GM21447 (cell line): Measurements from ENCODE around the gene SLC22A3.
A peak's percentile ranks its signal among the peaks of the same experiment; 100 is the strongest.
"Not testable (repeated sequence)": the region's sequence is repeated elsewhere in the genome, so short reads cannot be mapped to it uniquely, and the experiment has no call there.

Source experiments
- ATAC-seq: cut with Tn5 transposase; IDR thresholded peaks from one replicate; pipeline ENCODE4 v1.9.1; 2021; ENCODE audit not compliant: unreplicated experiment

The SLC22A3 gene

GRCh38 chr6:160438481-160438880 is 90.3 kb downstream of the SLC22A3 start:
- ATAC-seq: no peak

GRCh38 chr6:160439751-160440150 is 91.6 kb downstream of the SLC22A3 start:
- no peak for ATAC-seq

GRCh38 chr6:160442151-160442550 is 94.0 kb downstream of the SLC22A3 start:
- no peak for ATAC-seq

- no peak for ATAC-seq
Observed at GRCh38 chr6:160445130-160445529, 97.0 kb downstream of the SLC22A3 start.

GRCh38 chr6:160447350-160447749 is 99.2 kb downstream of the SLC22A3 start:
- ATAC-seq: no peak

GRCh38 chr6:160449787-160450186 is 101.6 kb downstream of the SLC22A3 start:
- not testable (repeated sequence) for ATAC-seq

- ATAC-seq: no peak
Observed at GRCh38 chr6:160450849-160451248, 102.7 kb downstream of the SLC22A3 start.

GRCh38 chr6:160454303-160454702 is 106.1 kb downstream of the SLC22A3 start:
- no peak for ATAC-seq

GRCh38 chr6:160455081-160455480 is 106.9 kb downstream of the SLC22A3 start:
- no peak for ATAC-seq

GRCh38 chr6:160455541-160456213 is 107.5 kb downstream of the SLC22A3 start:
- peak; percentile 80 for ATAC-seq

- no peak for ATAC-seq
Observed at GRCh38 chr6:160456214-160456546, 108.0 kb downstream of the SLC22A3 start.

- no peak for ATAC-seq
Observed at GRCh38 chr6:160457823-160458222, 109.6 kb downstream of the SLC22A3 start.

GRCh38 chr6:160461641-160462040 is 113.5 kb downstream of the SLC22A3 start:
- ATAC-seq: no peak

- ATAC-seq: peak; percentile 5
Observed at GRCh38 chr6:160462116-160462515, 113.9 kb downstream of the SLC22A3 start.

- ATAC-seq: peak; percentile 97
Observed at GRCh38 chr6:160462551-160463109, 114.5 kb downstream of the SLC22A3 start.

GRCh38 chr6:160464744-160465143 is 116.6 kb downstream of the SLC22A3 start:
- ATAC-seq: no peak

GRCh38 chr6:160467261-160467871 is 119.2 kb downstream of the SLC22A3 start:
- ATAC-seq: not testable (repeated sequence)

GRCh38 chr6:160469153-160469552 is 121.0 kb downstream of the SLC22A3 start:
- no peak for ATAC-seq

GRCh38 chr6:160476056-160476455 is 127.9 kb downstream of the SLC22A3 start:
- ATAC-seq: not testable (repeated sequence)

- not testable (repeated sequence) for ATAC-seq
Observed at GRCh38 chr6:160477072-160477471, 128.9 kb downstream of the SLC22A3 start.

- ATAC-seq: no peak
Observed at GRCh38 chr6:160477901-160478300, 129.7 kb downstream of the SLC22A3 start.

GRCh38 chr6:160487116-160487515 is 138.9 kb downstream of the SLC22A3 start:
- no peak for ATAC-seq
